GM21825 (cell line): ENCODE results near the gene NECAB3.
"Not testable (repeated sequence)": the region's sequence is repeated elsewhere in the genome, so short reads cannot be mapped to it uniquely, and the experiment has no call there.

ENCODE experiments used
- ATAC-seq: cut with Tn5 transposase; IDR thresholded peaks from one replicate; pipeline ENCODE4 v1.9.1; 2021; ENCODE audit warnings: mild to moderate bottlenecking, moderate library complexity; ENCODE audit not compliant: unreplicated experiment

Gene NECAB3

GRCh38 chr20:33674294-33675135 is at the start of gene NECAB3:
Gene NECAB3 (minus strand): TSS chr20:33674428. CDS start chr20:33674352, 76 bp downstream.
- ATAC-seq, result peak; percentile 54

- no peak for ATAC-seq
These were observed 47.3 kb upstream of the NECAB3 start for GRCh38 chr20:33721391-33722140.

GRCh38 chr20:33719989-33720709 is 45.9 kb upstream of the NECAB3 start, which contains the start of gene PXMP4:
Gene PXMP4 (minus strand): TSS chr20:33720310. CDS start chr20:33720207, 103 bp downstream.
- ATAC-seq, result peak; percentile 92

- ATAC-seq, result no peak
These were observed 45.2 kb upstream of the NECAB3 start for GRCh38 chr20:33719277-33719988.

- no peak for ATAC-seq
These were observed 42.3 kb upstream of the NECAB3 start for GRCh38 chr20:33716498-33716897.

GRCh38 chr20:33713865-33714367 is 39.7 kb upstream of the NECAB3 start:
- no peak for ATAC-seq

- no peak for ATAC-seq
These were observed 37.2 kb upstream of the NECAB3 start for GRCh38 chr20:33711446-33711738.

- no peak for ATAC-seq
These were observed 36.6 kb upstream of the NECAB3 start for GRCh38 chr20:33710681-33711445.

- ATAC-seq, result no peak
These were observed 35.8 kb upstream of the NECAB3 start for GRCh38 chr20:33709905-33710541.

- no peak for ATAC-seq
These were observed 35.2 kb upstream of the NECAB3 start for GRCh38 chr20:33709398-33709797.

- no peak for ATAC-seq
These were observed 33.4 kb upstream of the NECAB3 start for GRCh38 chr20:33707668-33708067.

- ATAC-seq, result no peak
These were observed 30.1 kb upstream of the NECAB3 start for GRCh38 chr20:33704197-33704924.

- no peak for ATAC-seq
These were observed 29.4 kb upstream of the NECAB3 start for GRCh38 chr20:33703498-33704137.

GRCh38 chr20:33702861-33703260 is 28.6 kb upstream of the NECAB3 start:
- no peak for ATAC-seq

- ATAC-seq, result no peak
These were observed 27.6 kb upstream of the NECAB3 start for GRCh38 chr20:33701629-33702450.

GRCh38 chr20:33700696-33701441 is 26.6 kb upstream of the NECAB3 start:
- ATAC-seq, result not testable (repeated sequence)

GRCh38 chr20:33698966-33699365 is 24.7 kb upstream of the NECAB3 start:
- ATAC-seq, result not testable (repeated sequence)
